GM12874 (cell line): ENCODE data around the gene MACO1.

Source experiments
- CTCF ChIP-seq: IDR thresholded peaks from 2 replicates; pipeline ENCODE4 v1.5.1; 2011; ENCODE audit warnings: low read depth, mild to moderate bottlenecking, control low read depth, low read length, moderate library complexity; ENCODE audit not compliant: insufficient read depth

MACO1 gene

GRCh38 chr1:25428475-25429166 is 2.1 kb upstream of the MACO1 start:
- TF ChIP-seq CTCF, result no peak

GRCh38 chr1:25430967-25431881 is 527 bp downstream of the MACO1 start:
- TF ChIP-seq CTCF, result peak; percentile 17; the same call in 1 of the 2 replicates

GRCh38 chr1:25431955-25432719 is 1.4 kb downstream of the MACO1 start:
- no peak for TF ChIP-seq CTCF

GRCh38 chr1:25432749-25433388 is 2.2 kb downstream of the MACO1 start:
- TF ChIP-seq CTCF, result no peak

- TF ChIP-seq CTCF, result no peak
These were observed 2.9 kb downstream of the MACO1 start for GRCh38 chr1:25433389-25434186.

- TF ChIP-seq CTCF, result no peak
These were observed 4.9 kb downstream of the MACO1 start for GRCh38 chr1:25435397-25436108.
